ENCODE results near the gene ETHE1. TPM values are rescaled to one million over a fixed set of nuclear protein-coding genes. Genes with fewer than 3 reads are reported as not detected.
"Not testable (repeated sequence)": the region's sequence is repeated elsewhere in the genome, so short reads cannot be mapped to it uniquely, and the experiment has no call there.

The ETHE1 gene
- polyA plus RNA-seq, 3 donors, result 71.2 to 135 (median 111) TPM

GRCh38 chr19:43548706-43549105 is 21.7 kb upstream of the ETHE1 start:
- TF ChIP-seq, protein P1, sequence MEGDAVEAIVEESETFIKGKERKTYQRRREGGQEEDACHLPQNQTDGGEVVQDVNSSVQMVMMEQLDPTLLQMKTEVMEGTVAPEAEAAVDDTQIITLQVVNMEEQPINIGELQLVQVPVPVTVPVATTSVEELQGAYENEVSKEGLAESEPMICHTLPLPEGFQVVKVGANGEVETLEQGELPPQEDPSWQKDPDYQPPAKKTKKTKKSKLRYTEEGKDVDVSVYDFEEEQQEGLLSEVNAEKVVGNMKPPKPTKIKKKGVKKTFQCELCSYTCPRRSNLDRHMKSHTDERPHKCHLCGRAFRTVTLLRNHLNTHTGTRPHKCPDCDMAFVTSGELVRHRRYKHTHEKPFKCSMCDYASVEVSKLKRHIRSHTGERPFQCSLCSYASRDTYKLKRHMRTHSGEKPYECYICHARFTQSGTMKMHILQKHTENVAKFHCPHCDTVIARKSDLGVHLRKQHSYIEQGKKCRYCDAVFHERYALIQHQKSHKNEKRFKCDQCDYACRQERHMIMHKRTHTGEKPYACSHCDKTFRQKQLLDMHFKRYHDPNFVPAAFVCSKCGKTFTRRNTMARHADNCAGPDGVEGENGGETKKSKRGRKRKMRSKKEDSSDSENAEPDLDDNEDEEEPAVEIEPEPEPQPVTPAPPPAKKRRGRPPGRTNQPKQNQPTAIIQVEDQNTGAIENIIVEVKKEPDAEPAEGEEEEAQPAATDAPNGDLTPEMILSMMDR (IDR thresholded peaks at IDR 0.05), result no peak
- Mint-ChIP-seq H3K27me3 (ENCODE audit: low read depth in 3 of 3) (peaks cover 0 to 2% (median 2%) of the 10 kb centered on the region in 3 donors), H3K27ac (no peak overlapping the region), H3K4me1 (no peaks in the 10 kb centered on the region), H3K4me3 (no peak overlapping the region), H3K9me3 (no peaks in the 10 kb centered on the region), H3K36me3 (peaks cover 65 to 90% of the 10 kb centered on the region in 2 donors)
- H3K4me2 ChIP-seq (replicated peaks; ENCODE audit: extremely low read depth, low read length, poor library complexity, severe bottlenecking), result no peak overlapping the region
- intact Hi-C loops (cut with micrococcal nuclease), result no loop called here
- no peak overlapping the region for H3K9ac ChIP-seq (ENCODE audit: insufficient read depth, low read length, poor library complexity, severe bottlenecking)
- H3K36me3 ChIP-seq (replicated peaks in 1 of 2; ENCODE audit: control insufficient read depth in 1 of 2, insufficient read depth in 2 of 2, low read length in 2 of 2), result peaks cover 64 to 86% of the 10 kb centered on the region in 2 donors
- DNase-seq, result no peak
- H2AFZ ChIP-seq (ENCODE audit: insufficient read depth, low read depth, low read length, poor library complexity, severe bottlenecking), result no peak overlapping the region
- no peaks in the 10 kb centered on the region for H3K27me3 ChIP-seq (ENCODE audit: control insufficient read depth in 2 of 2, insufficient read depth in 2 of 2, low read length in 2 of 2)
- H3K79me2 ChIP-seq (ENCODE audit: insufficient read depth, low read length), result no peaks in the 10 kb centered on the region
- no peak overlapping the region for H3K4me3 ChIP-seq (replicated peaks in 1 of 3; ENCODE audit: low read depth in 2 of 3, low read length in 3 of 3)
- no peaks in the 10 kb centered on the region for H3K4me1 ChIP-seq (ENCODE audit: control insufficient read depth in 1 of 2, insufficient read depth in 2 of 2, low read length in 2 of 2)
- WGBS (ENCODE audit: insufficient coverage), result 100% methylated on average over 1 of the region's 2 CpGs
- H4K20me1 ChIP-seq (ENCODE audit: insufficient read depth, low read length), result no peaks in the 10 kb centered on the region
- no peaks in the 10 kb centered on the region for H3K9me3 ChIP-seq (replicated peaks in 1 of 2; ENCODE audit: control insufficient read depth in 1 of 2, insufficient read depth in 1 of 2, low read length in 2 of 2)
- H3K27ac ChIP-seq (ENCODE audit: low read depth in 1 of 2, low read length in 2 of 2), result no peak overlapping the region

DNA sequence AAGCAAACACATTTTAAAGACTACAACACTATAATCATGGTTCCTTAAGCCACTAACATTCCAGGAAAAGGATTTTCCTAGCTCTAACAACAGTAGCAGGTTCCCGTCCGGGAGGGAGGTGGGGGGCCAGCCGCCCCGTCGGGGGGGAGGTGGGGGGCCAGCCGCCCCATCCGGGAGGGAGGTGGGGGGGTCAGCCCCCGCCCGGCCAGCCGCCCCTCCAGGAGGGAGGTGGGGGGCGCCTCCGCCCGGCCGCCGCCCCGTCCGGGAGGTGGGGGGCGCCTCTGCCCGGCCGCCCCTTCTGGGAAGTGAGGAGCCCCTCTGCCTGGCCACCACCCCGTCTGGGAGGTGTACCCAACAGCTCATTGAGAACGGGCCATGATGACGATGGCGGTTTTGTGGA is 20.9 kb upstream of the ETHE1 start:
- H3K4me2 ChIP-seq (replicated peaks; ENCODE audit: extremely low read depth, low read length, poor library complexity, severe bottlenecking); H3K27me3 ChIP-seq (ENCODE audit: control insufficient read depth in 2 of 2, insufficient read depth in 2 of 2, low read length in 2 of 2); H3K9me3 Mint-ChIP-seq; DNase-seq; H3K4me1 Mint-ChIP-seq; H3K27ac ChIP-seq (ENCODE audit: low read depth in 1 of 2, low read length in 2 of 2); H2AFZ ChIP-seq (ENCODE audit: insufficient read depth, low read depth, low read length, poor library complexity, severe bottlenecking); H3K27me3 Mint-ChIP-seq (ENCODE audit: low read depth in 3 of 3); H4K20me1 ChIP-seq (ENCODE audit: insufficient read depth, low read length); H3K9me3 ChIP-seq (replicated peaks in 1 of 2; ENCODE audit: control insufficient read depth in 1 of 2, insufficient read depth in 1 of 2, low read length in 2 of 2); H3K9ac ChIP-seq (ENCODE audit: insufficient read depth, low read length, poor library complexity, severe bottlenecking); H3K4me3 Mint-ChIP-seq; H3K4me1 ChIP-seq (ENCODE audit: control insufficient read depth in 1 of 2, insufficient read depth in 2 of 2, low read length in 2 of 2); H3K27ac Mint-ChIP-seq; H3K4me3 ChIP-seq (replicated peaks in 1 of 3; ENCODE audit: low read depth in 2 of 3, low read length in 3 of 3); intact Hi-C loops (cut with micrococcal nuclease); H3K79me2 ChIP-seq (ENCODE audit: insufficient read depth, low read length): not testable (repeated sequence)
- no CpG with 5 or more reads among the region's 24 CpGs for WGBS (ENCODE audit: insufficient coverage)
- peaks cover 66 to 90% of the 10 kb centered on the region in 2 donors for H3K36me3 Mint-ChIP-seq
- H3K36me3 ChIP-seq (replicated peaks in 1 of 2; ENCODE audit: control insufficient read depth in 1 of 2, insufficient read depth in 2 of 2, low read length in 2 of 2), result peaks cover 64 to 86% of the 10 kb centered on the region in 2 donors

All from CD14-positive monocyte (primary cell).